ENCODE data around the gene DSN1. TPM values are rescaled to one million over a fixed set of nuclear protein-coding genes. Genes with fewer than 3 reads are reported as not detected.

The DSN1 gene
- total and polyA plus RNA-seq, 2 donors (not counting 3 experiments of a cell fraction or from before 2014, with no cell fraction given), result 11.0 to 25.0 TPM

DNA sequence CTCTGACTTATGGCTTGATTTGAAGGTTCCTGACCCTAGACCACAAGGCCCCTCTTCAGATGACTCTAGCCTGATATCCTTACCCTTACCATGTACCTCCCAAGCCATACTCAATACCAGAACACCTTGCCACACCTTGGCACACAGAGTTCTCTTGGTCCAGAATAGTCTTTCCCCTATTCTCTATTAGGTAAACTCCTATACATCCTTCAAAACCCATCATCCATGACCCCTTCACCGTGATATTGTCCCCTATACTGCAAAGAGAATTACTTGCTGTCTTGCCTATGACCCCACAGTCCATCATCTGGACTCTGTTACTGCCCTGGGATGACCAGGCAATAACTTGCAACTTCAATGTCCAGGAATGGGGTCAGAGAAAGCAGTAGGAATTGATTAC lies 31.8 kb upstream of the DSN1 start:
- intact Hi-C loops (cut with micrococcal nuclease), result loop anchor here (5.0 kb wide), 1 partner anchor 82 kb away; no protein-coding TSS in a partner anchor
- H3K4me1 ChIP-seq (ENCODE audit: control insufficient read depth, extremely low read depth, insufficient read depth, low read length), result no peaks in the 10 kb centered on the region
- no peaks in the 10 kb centered on the region for H3K9me1 ChIP-seq (replicated peaks; ENCODE audit: control insufficient read depth, extremely low read depth, insufficient read depth, low read length)
- H3K4me3 ChIP-seq (replicated peaks in 1 of 3; ENCODE audit: insufficient read depth in 1 of 3, low read depth in 1 of 3, low read length in 3 of 3), result no peak overlapping the region
- no peak overlapping the region for H2AFZ ChIP-seq (ENCODE audit: low read depth, low read length)
- no peak overlapping the region for H3K9ac ChIP-seq (replicated peaks; ENCODE audit: extremely low read depth, insufficient read depth, low read length)
- H3K27me3 ChIP-seq (ENCODE audit: control insufficient read depth in 2 of 2, insufficient read depth in 2 of 2, low read length in 2 of 2), result no peaks in the 10 kb centered on the region
- H3K79me2 ChIP-seq (ENCODE audit: control insufficient read depth, insufficient read depth, low read length), result no peaks in the 10 kb centered on the region
- H4K20me1 ChIP-seq (replicated peaks; ENCODE audit: control insufficient read depth, extremely low read depth, insufficient read depth, low read length), result no peaks in the 10 kb centered on the region
- H3K27ac ChIP-seq (ENCODE audit: insufficient read depth, low read depth, low read length), result no peak overlapping the region
- DNase-seq (ENCODE audit: low read depth, low spot score), result no peak
- TF ChIP-seq, protein P1, sequence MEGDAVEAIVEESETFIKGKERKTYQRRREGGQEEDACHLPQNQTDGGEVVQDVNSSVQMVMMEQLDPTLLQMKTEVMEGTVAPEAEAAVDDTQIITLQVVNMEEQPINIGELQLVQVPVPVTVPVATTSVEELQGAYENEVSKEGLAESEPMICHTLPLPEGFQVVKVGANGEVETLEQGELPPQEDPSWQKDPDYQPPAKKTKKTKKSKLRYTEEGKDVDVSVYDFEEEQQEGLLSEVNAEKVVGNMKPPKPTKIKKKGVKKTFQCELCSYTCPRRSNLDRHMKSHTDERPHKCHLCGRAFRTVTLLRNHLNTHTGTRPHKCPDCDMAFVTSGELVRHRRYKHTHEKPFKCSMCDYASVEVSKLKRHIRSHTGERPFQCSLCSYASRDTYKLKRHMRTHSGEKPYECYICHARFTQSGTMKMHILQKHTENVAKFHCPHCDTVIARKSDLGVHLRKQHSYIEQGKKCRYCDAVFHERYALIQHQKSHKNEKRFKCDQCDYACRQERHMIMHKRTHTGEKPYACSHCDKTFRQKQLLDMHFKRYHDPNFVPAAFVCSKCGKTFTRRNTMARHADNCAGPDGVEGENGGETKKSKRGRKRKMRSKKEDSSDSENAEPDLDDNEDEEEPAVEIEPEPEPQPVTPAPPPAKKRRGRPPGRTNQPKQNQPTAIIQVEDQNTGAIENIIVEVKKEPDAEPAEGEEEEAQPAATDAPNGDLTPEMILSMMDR (IDR thresholded peaks at IDR 0.05; ENCODE audit: extremely low read depth in 1 of 2, insufficient read depth in 1 of 2, low read depth in 1 of 2, low read length in 2 of 2), result no peak
- no peak for TF ChIP-seq GATA2 (IDR thresholded peaks at IDR 0.05; ENCODE audit: insufficient read depth, insufficient read length, low read depth, low read length)
- TF ChIP-seq MYC (IDR thresholded peaks at IDR 0.05; ENCODE audit: low read depth, low read length), result no peak
- TF ChIP-seq EZH2 (IDR thresholded peaks at IDR 0.05; ENCODE audit: borderline replicate concordance, low read depth, low read length, severe bottlenecking), result no peak
- TF ChIP-seq JUN (IDR thresholded peaks at IDR 0.05; ENCODE audit: borderline replicate concordance, insufficient read depth, insufficient read length, low read depth), result no peak
- TF ChIP-seq, protein P2, sequence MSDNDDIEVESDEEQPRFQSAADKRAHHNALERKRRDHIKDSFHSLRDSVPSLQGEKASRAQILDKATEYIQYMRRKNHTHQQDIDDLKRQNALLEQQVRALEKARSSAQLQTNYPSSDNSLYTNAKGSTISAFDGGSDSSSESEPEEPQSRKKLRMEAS (IDR thresholded peaks at IDR 0.05; ENCODE audit: insufficient read depth, insufficient read length), result no peak
- no peak for TF ChIP-seq POLR2AphosphoS5 (IDR thresholded peaks at IDR 0.05; ENCODE audit: insufficient read depth, low read depth, low read length)
- TF ChIP-seq POLR2A (IDR thresholded peaks at IDR 0.05; ENCODE audit: low read depth, low read length), result no peak
- TF ChIP-seq FOS (IDR thresholded peaks at IDR 0.05; ENCODE audit: borderline replicate concordance, insufficient read depth, low read length), result no peak
- H3K9me3 ChIP-seq (replicated peaks; ENCODE audit: control insufficient read depth, insufficient read depth, low read length), result no peaks in the 10 kb centered on the region
- no peak overlapping the region for H3K4me2 ChIP-seq (ENCODE audit: insufficient read depth, low read length)
- ChIA-PET POLR2A (no interaction called here), CTCF (interaction anchor here (1.6 kb wide), 1 partner anchor 58 kb away, joined by 5 read pairs; a partner anchor contains a TSS)
- dilution Hi-C loops (cut with MboI; ENCODE audit: extremely low pct_ligation_motif_present, low sequenced_read_pairs), result no loop called here
- no peak for FAIRE-seq
- H3K36me3 ChIP-seq (ENCODE audit: control insufficient read depth in 2 of 2, extremely low read depth in 1 of 2, insufficient read depth in 2 of 2, low read length in 2 of 2), result peaks cover 15 to 46% of the 10 kb centered on the region in 2 experiments
- no TSS peak for BruUV-seq (replicated peaks)
